NCI-H2107 treated with DMSO at 0.1 percent for 48 hours (cell line): ENCODE measurements around the gene NT5C2.
"Not testable (repeated sequence)": the region's sequence is repeated elsewhere in the genome, so short reads cannot be mapped to it uniquely, and the experiment has no call there.

Experiments used
- DNase-seq: peaks from one replicate; lab custom pipeline; 2025; ENCODE audit not compliant: unreplicated experiment; lab: John Stamatoyannopoulos, UW

The NT5C2 gene

DNA sequence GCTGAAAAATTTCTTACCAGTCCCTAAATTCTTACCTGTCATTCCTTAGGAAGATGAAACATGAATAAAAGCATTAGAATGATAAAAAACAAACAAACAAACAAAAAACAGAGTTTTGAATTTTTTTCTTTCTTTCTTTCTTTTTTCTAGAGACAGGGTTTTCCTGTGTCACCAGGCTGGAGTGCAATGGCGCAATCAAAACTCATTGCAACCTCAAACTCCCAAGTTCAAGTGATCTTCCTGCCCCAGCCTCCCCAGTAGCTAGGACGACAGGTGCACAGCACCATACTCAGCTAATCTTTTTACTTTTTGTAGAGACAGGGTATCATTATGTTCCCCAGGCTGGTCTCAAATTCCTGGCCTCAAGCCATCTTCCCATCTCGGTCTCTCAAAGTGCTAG is 26.5 kb downstream of the NT5C2 start:
- DNase-seq = no peak

GRCh38 chr10:103163766-103164403 is 29.2 kb downstream of the NT5C2 start:
- DNase-seq = not testable (repeated sequence)

- DNase-seq = no peak
These were observed 35.8 kb downstream of the NT5C2 start for GRCh38 chr10:103157246-103157645.

DNA sequence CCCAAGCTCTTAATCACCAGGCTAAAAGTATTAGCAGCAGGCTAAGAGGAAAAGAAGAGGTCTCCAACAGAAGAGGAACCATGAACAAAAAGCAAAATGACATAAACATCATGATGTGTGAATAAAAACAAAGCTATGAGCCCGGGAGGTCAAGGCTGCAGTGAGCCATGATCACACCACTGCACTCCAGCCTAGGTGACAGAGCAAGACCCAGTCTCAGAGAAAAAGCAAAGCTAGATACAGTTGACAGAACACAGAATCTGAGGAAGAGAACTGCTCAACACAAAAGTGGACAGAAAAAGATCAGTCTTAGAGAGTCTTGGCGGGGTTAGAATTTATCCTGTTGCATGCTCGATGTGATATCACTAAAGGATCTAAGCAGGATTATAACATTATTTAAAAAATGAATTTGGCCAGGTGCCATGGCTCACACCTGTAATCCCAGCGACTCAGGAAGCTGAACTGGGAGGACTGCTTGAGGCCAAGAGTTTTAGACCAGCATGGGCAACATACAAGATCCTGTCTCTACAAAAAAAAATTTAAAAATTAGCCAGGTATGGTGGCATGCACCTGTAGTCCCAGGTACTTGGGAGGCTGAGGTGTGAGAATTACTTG is 37.5 kb downstream of the NT5C2 start:
- DNase-seq = no peak

DNA sequence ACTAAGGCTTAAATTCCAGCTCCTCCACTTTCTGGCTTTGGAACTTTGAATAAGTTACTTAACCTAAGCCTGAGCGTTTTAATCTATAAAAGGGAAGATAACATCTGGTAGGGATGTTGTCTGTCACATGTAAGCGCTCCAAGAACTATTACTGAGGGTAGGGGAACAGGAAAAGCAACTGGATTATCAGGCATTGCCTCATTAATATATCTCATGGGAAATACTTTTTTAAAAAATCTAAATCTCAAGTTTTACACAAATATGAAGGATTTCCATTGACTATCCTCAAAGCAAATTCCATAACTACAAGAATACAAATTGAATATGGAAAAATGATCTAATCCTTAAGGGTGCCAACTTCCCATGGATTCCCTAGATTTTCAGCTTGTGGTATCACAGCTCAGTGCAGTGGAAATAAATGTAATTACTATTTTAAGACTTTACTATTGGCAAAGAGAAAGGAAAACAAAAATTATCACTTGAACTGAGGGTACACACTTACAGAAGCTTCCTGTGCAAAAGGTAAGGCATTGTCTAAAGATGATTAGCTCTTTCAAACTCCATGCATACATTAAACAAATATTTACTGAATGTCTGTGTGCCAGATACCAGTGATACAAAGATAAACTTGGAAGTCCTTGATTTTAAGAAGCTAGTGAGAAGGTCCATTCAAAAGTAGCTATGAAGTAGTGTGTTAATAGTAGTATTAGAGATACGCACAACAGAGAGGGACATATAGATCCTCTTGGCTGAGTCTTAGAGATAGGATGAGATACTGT is 38.4 kb downstream of the NT5C2 start:
- DNase-seq = no peak

DNA sequence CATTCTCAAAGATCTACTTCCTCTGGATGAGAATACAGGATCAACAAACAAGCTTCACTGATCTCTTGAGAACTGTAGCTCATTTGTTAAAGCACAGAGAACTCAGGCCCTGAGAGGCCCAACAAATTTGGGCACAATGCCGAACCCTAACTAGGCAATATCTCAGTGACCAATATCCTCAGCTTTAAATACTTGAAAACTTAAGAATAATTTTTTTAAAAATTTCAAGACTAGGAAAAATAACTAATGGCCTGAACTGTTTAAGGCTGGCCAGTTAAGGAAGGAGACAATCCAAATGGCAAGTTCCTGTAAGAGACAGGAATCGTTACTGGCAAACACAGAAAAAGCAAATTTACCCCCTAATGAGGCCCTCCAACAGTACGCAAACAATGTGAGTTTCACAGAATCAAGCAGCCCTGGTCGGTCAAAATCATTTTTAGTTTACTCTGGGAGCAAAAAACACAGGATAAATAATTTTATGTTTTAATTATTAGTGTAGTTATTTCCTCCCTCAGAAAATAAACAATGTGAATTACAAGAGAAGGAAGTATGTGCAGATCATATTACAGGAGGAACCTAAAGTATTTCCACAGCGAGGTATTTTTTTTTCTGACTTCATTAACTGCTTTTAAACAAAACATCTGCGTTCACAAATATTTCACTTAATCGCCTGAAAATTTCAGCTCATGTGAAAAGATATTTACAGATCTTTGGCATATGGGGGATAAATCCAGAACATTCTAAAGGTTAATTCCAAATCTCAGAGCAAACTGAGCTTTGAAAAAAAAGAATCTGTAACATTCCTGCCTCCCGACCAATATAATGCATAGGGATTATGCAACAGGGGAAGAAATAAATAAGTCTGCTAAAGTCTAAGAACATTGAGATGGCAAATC is 39.5 kb downstream of the NT5C2 start:
- DNase-seq = no peak

DNA sequence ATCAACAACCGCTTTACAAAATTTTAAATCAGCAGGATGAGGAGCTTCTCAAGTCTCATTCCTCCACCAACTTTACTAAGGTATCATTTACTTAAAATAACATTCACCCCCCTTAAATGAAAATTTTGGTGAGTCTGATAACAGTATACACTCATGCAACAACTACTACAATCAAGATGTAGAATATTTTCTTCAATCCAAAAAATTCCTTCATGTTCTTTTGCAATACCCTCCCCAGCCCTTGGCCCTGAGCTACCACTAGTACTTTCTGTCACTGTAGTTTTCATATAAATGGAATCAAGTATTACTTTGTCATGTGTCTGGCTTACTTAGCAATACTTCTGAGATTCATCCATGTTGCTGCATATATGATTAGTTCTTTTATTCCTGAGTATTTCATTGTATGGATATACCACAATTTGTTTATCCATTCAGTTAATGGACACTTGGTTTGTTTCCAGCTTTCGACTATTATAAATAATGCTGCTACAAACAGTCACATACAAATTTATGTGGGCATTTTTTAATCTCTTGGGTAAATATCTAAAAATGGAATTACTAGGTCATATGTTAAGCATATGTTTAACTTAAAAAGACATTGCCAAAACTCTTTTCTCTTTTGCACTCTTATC is 43.0 kb downstream of the NT5C2 start:
- no peak for DNase-seq

DNA sequence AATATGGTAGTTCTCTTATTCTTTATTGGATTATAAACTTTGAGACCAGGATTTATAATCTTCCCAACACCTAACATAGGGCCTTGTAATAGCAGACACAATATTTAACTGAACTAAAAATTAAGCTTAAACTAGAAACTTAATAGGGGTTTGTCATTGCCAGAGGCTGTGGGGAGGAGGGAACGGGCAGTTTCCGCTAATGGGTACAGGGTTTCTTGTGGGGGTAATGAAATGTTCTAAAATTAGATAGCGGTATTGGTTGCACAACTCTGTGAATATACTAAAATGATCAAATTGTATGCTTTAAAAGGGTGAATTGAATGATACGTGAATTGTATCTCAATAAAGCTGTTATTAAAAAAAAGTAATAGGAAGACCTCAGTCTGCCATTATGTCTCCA is 45.4 kb downstream of the NT5C2 start:
- no peak for DNase-seq

GRCh38 chr10:103145860-103146466 is 47.1 kb downstream of the NT5C2 start:
- DNase-seq = no peak

GRCh38 chr10:103145046-103145445 is 48.0 kb downstream of the NT5C2 start:
- DNase-seq = no peak

DNA sequence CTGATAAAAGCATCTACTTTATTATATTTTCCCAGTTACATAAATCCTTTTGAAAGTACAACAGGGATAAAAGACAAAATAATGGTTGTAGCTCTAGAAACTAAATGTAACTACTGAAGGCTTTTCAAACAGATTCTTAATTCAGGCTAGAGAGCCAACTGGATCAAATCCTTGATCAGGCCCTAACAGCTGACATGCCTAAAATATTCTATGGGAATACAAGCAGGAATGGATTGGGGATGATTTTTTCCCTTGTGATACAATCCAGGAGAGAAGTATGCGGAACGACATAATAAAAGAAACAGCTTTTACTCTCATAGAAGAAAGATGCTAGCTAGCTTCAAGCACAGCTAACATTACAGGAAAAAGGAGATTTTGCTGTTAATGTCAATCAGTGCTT is 49.0 kb downstream of the NT5C2 start:
- no peak for DNase-seq

GRCh38 chr10:103143641-103144040 is 49.4 kb downstream of the NT5C2 start:
- DNase-seq = not testable (repeated sequence)

- DNase-seq = no peak
These were observed 51.1 kb downstream of the NT5C2 start for GRCh38 chr10:103141950-103142349.

- peak; percentile 6 for DNase-seq
These were observed 52.6 kb downstream of the NT5C2 start for GRCh38 chr10:103140469-103140868.

DNA sequence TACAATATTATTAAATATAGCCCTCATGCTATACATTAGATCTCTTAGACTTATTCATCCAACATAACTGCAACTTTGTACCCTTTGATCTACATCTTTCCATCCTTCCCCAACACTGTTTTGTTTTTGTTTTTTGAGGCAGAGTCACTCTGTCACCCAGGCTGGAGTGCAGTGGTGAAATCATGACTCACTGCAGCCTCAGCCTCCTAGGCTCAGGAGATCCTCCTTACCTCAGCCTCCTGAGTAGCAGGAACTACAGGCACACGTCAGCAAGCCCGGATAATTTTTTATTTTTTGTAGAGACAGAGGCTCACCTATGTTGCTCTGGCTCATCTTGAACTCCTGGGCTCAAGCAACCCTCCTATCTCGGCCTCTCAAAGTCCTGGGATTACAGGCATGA is 53.3 kb downstream of the NT5C2 start:
- no peak for DNase-seq

GRCh38 chr10:103135168-103135567 is 57.9 kb downstream of the NT5C2 start:
- DNase-seq = not testable (repeated sequence)

DNA sequence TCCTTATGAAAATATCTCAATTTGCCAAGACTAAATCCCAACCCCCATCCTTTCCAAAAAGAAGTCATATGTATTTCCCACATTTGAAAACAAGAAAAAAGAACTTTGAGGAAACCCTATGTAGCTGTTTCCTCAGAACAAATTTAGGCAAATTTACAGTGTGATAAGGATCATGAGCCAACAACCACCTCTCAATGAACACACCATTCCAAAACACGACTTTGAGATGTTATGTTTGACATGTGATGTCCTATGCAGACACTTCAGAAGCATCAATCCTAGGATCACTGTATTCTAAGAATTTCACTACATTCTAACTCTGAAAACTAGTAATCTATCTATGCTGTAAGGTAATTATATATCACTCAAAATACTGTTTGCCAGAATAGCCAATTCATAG is 62.2 kb downstream of the NT5C2 start:
- no peak for DNase-seq

- not testable (repeated sequence) for DNase-seq
These were observed 62.9 kb downstream of the NT5C2 start for GRCh38 chr10:103130180-103130579.

DNA sequence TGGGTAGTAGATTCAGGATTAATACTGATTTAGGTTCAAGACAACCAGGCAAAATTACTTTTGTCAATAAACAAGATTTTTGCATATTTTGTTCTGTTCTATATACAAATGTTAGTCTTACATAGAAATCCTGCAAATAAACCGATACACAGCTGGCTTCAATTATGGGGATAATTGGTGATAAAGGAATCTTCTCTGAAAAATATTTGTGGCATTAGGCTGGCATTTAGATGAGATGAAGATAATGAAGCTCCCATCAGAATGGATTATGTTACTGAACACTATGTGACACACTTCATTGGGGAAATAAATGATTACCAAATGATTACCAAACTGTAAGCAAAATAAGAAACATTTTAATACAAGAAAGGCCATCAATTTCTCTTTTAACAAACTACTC is 65.8 kb downstream of the NT5C2 start:
- DNase-seq = no peak
